ENCODE data around the gene SETBP1. TPM values are rescaled to one million over a fixed set of nuclear protein-coding genes. Genes with fewer than 3 reads are reported as not detected.

The SETBP1 gene
- total RNA-seq, 1 donor from 2014 or later: 39.5 TPM

GRCh38 chr18:44744161-44745121 is 63.8 kb downstream of the SETBP1 start:
- TF ChIP-seq CTCF (IDR thresholded peaks at IDR 0.05): no peak
- no peak overlapping the region for H3K27ac ChIP-seq
- H3K9me3 ChIP-seq: no peaks in the 10 kb centered on the region
- H3K4me3 ChIP-seq: no peak overlapping the region
- peaks cover 7% of the 10 kb centered on the region for H3K4me1 ChIP-seq
- ATAC-seq: peak; percentile 30
- no peaks in the 10 kb centered on the region for H3K27me3 ChIP-seq
- intact Hi-C loops (cut with DNase I): no loop called here
- no peak for DNase-seq
- no peaks in the 10 kb centered on the region for H3K36me3 ChIP-seq

GRCh38 chr18:44747157-44747556 is 66.5 kb downstream of the SETBP1 start:
- Histone ChIP-seq H3K36me3 (no peaks in the 10 kb centered on the region), H3K4me3 (no peak overlapping the region), H3K27ac (no peak overlapping the region), H3K9me3 (no peaks in the 10 kb centered on the region), H3K27me3 (no peaks in the 10 kb centered on the region), H3K4me1 (peaks cover 4% of the 10 kb centered on the region)
- no peak for ATAC-seq
- intact Hi-C loops (cut with DNase I): no loop called here
- no peak for DNase-seq
- TF ChIP-seq CTCF (IDR thresholded peaks at IDR 0.05): no peak

GRCh38 chr18:44748582-44748981 is 67.9 kb downstream of the SETBP1 start:
- Histone ChIP-seq H3K27ac (no peak overlapping the region), H3K36me3 (no peaks in the 10 kb centered on the region), H3K4me3 (no peak overlapping the region), H3K27me3 (no peaks in the 10 kb centered on the region), H3K4me1 (no peaks in the 10 kb centered on the region), H3K9me3 (no peaks in the 10 kb centered on the region)
- no peak for TF ChIP-seq CTCF (IDR thresholded peaks at IDR 0.05)
- intact Hi-C loops (cut with DNase I): no loop called here
- ATAC-seq (no peak), DNase-seq (no peak)

GRCh38 chr18:44750774-44751173 is 70.1 kb downstream of the SETBP1 start:
- no peaks in the 10 kb centered on the region for H3K27me3 ChIP-seq
- TF ChIP-seq CTCF (IDR thresholded peaks at IDR 0.05): no peak
- H3K4me1 ChIP-seq: no peaks in the 10 kb centered on the region
- H3K27ac ChIP-seq: no peak overlapping the region
- DNase-seq (no peak), ATAC-seq (no peak)
- H3K9me3 ChIP-seq: no peaks in the 10 kb centered on the region
- no peak overlapping the region for H3K4me3 ChIP-seq
- H3K36me3 ChIP-seq: no peaks in the 10 kb centered on the region
- intact Hi-C loops (cut with DNase I): no loop called here

GRCh38 chr18:44754567-44754966 is 73.9 kb downstream of the SETBP1 start:
- no peak overlapping the region for H3K27ac ChIP-seq
- H3K36me3 ChIP-seq: no peaks in the 10 kb centered on the region
- H3K4me1 ChIP-seq: no peaks in the 10 kb centered on the region
- no peaks in the 10 kb centered on the region for H3K27me3 ChIP-seq
- DNase-seq (no peak), ATAC-seq (no peak)
- intact Hi-C loops (cut with DNase I): no loop called here
- H3K9me3 ChIP-seq: no peaks in the 10 kb centered on the region
- no peak for TF ChIP-seq CTCF (IDR thresholded peaks at IDR 0.05)
- no peak overlapping the region for H3K4me3 ChIP-seq
